HEK293 (cell line): ENCODE data around the gene MSLN.

Source experiments
- ATF2 ChIP-seq: fragments of 450-650 bp; formaldehyde crosslinking; IDR thresholded peaks from 2 replicates; pipeline ENCODE4 v1.5.1; 2016; ENCODE audit warnings: missing biosample characterization, missing genetic modification characterization, low read depth
- GLIS1 ChIP-seq: fragments of 450-650 bp; formaldehyde crosslinking; IDR thresholded peaks from 2 replicates; pipeline ENCODE4 v1.5.1; 2016; ENCODE audit warnings: missing biosample characterization, missing genetic modification characterization
- GLIS2 ChIP-seq: fragments of 450-650 bp; formaldehyde crosslinking; IDR thresholded peaks from 2 replicates; pipeline ENCODE4 v1.5.1; 2016; ENCODE audit warnings: missing biosample characterization, missing genetic modification characterization
- KLF8 ChIP-seq: fragments of 450-650 bp; formaldehyde crosslinking; IDR thresholded peaks from 2 replicates; pipeline ENCODE4 v1.5.1; 2016; ENCODE audit warnings: missing biosample characterization, missing genetic modification characterization
- PBX3 ChIP-seq: sonication (generic); formaldehyde crosslinking; IDR thresholded peaks from 2 replicates; pipeline ENCODE4 v1.8.1; 2022; ENCODE audit warnings: mild to moderate bottlenecking, moderate library complexity, missing genetic modification reagents
- PRDM4 ChIP-seq: fragments of 450-650 bp; formaldehyde crosslinking; IDR thresholded peaks from 2 replicates; pipeline ENCODE4 v1.5.1; 2017; ENCODE audit warnings: missing biosample characterization, missing genetic modification characterization
- RBAK ChIP-seq: fragments of 450-650 bp; formaldehyde crosslinking; IDR thresholded peaks from 2 replicates; pipeline ENCODE4 v1.5.1; 2016; ENCODE audit warnings: missing biosample characterization, missing genetic modification characterization
- REPIN1 ChIP-seq: fragments of 450-650 bp; formaldehyde crosslinking; IDR thresholded peaks from 2 replicates; pipeline ENCODE4 v1.5.1; 2017; ENCODE audit warnings: missing biosample characterization, missing genetic modification characterization, low read depth
- SP3 ChIP-seq: fragments of 450-650 bp; formaldehyde crosslinking; IDR thresholded peaks from 2 replicates; pipeline ENCODE4 v1.5.1; 2016; ENCODE audit warnings: missing biosample characterization, missing genetic modification characterization
- YY1 ChIP-seq: fragments of 450-650 bp; formaldehyde crosslinking; IDR thresholded peaks from 2 replicates; pipeline ENCODE4 v1.5.1; 2018; ENCODE audit warnings: missing biosample characterization, missing genetic modification characterization
- ZBTB1 ChIP-seq: fragments of 450-650 bp; formaldehyde crosslinking; IDR thresholded peaks from 2 replicates; pipeline ENCODE4 v1.5.1; 2016; ENCODE audit warnings: missing biosample characterization, missing genetic modification characterization
- ZBTB8A ChIP-seq: fragments of 450-650 bp; formaldehyde crosslinking; IDR thresholded peaks from 2 replicates; pipeline ENCODE4 v1.5.1; 2016; ENCODE audit warnings: missing biosample characterization, missing genetic modification characterization
- ZIC2 ChIP-seq: fragments of 450-650 bp; formaldehyde crosslinking; IDR thresholded peaks from 2 replicates; pipeline ENCODE4 v1.5.1; 2016; ENCODE audit warnings: missing biosample characterization, missing genetic modification characterization
- ZNF114 ChIP-seq: fragments of 450-650 bp; formaldehyde crosslinking; IDR thresholded peaks from 2 replicates; pipeline ENCODE4 v1.5.0; 2017; ENCODE audit warnings: missing biosample characterization, missing genetic modification characterization
- ZNF133 ChIP-seq: fragments of 450-650 bp; formaldehyde crosslinking; IDR thresholded peaks from 2 replicates; pipeline ENCODE4 v1.5.1; 2016; ENCODE audit warnings: missing biosample characterization, missing genetic modification characterization
- ZNF138 ChIP-seq: fragments of 450-650 bp; formaldehyde crosslinking; IDR thresholded peaks from 2 replicates; pipeline ENCODE4 v1.5.1; 2016; ENCODE audit warnings: missing biosample characterization, missing genetic modification characterization, borderline replicate concordance
- ZNF202 ChIP-seq: fragments of 450-650 bp; formaldehyde crosslinking; IDR thresholded peaks from 2 replicates; pipeline ENCODE4 v1.5.1; 2016; ENCODE audit warnings: missing biosample characterization, missing genetic modification characterization, borderline replicate concordance
- ZNF214 ChIP-seq: fragments of 450-650 bp; formaldehyde crosslinking; IDR thresholded peaks from 2 replicates; pipeline ENCODE4 v1.5.1; 2017; ENCODE audit warnings: missing biosample characterization, mild to moderate bottlenecking, missing genetic modification characterization, borderline replicate concordance
- ZNF292 ChIP-seq: fragments of 450-650 bp; formaldehyde crosslinking; IDR thresholded peaks from 2 replicates; pipeline ENCODE4 v1.5.1; 2016; ENCODE audit warnings: low read depth, missing biosample characterization, missing genetic modification characterization, borderline replicate concordance
- ZNF449 ChIP-seq: fragments of 450-650 bp; formaldehyde crosslinking; IDR thresholded peaks from 2 replicates; pipeline ENCODE4 v1.5.1; 2017; ENCODE audit warnings: missing biosample characterization, mild to moderate bottlenecking, missing genetic modification characterization, moderate library complexity
- ZNF501 ChIP-seq: fragments of 450-650 bp; formaldehyde crosslinking; IDR thresholded peaks from 2 replicates; pipeline ENCODE4 v1.5.1; 2016; ENCODE audit warnings: missing biosample characterization, missing genetic modification characterization
- ZNF521 ChIP-seq: fragments of 450-650 bp; formaldehyde crosslinking; IDR thresholded peaks from 2 replicates; pipeline ENCODE4 v1.5.1; 2017; ENCODE audit warnings: missing biosample characterization, mild to moderate bottlenecking, missing genetic modification characterization
- ZNF529 ChIP-seq: fragments of 450-650 bp; formaldehyde crosslinking; IDR thresholded peaks from 2 replicates; pipeline ENCODE4 v1.5.1; 2017; ENCODE audit warnings: missing genetic modification characterization, missing biosample characterization; ENCODE audit not compliant: insufficient replicate concordance
- ZNF560 ChIP-seq: fragments of 450-650 bp; formaldehyde crosslinking; IDR thresholded peaks from 2 replicates; pipeline ENCODE4 v1.5.1; 2017; ENCODE audit warnings: missing biosample characterization, missing genetic modification characterization, borderline replicate concordance
- ZNF571 ChIP-seq: fragments of 450-650 bp; formaldehyde crosslinking; IDR thresholded peaks from 2 replicates; pipeline ENCODE4 v1.5.0; 2017; ENCODE audit warnings: missing biosample characterization, missing genetic modification characterization
- ZNF585B ChIP-seq: fragments of 450-650 bp; formaldehyde crosslinking; IDR thresholded peaks from 2 replicates; pipeline ENCODE4 v1.5.1; 2016; ENCODE audit warnings: missing biosample characterization, missing genetic modification characterization
- ZNF626 ChIP-seq: fragments of 450-650 bp; sonication (Bioruptor Pico); formaldehyde crosslinking; IDR thresholded peaks from 2 replicates; pipeline ENCODE4 v1.5.1; 2018; ENCODE audit warnings: missing biosample characterization, missing genetic modification characterization, inconsistent platforms
- ZNF645 ChIP-seq: fragments of 450-650 bp; formaldehyde crosslinking; IDR thresholded peaks from 2 replicates; pipeline ENCODE4; 2016; ENCODE audit warnings: missing biosample characterization, missing genetic modification characterization
- ZNF837 ChIP-seq: fragments of 450-650 bp; formaldehyde crosslinking; IDR thresholded peaks from 2 replicates; pipeline ENCODE4 v1.5.1; 2016; ENCODE audit warnings: missing biosample characterization, missing genetic modification characterization
- ZSCAN4 ChIP-seq: fragments of 450-650 bp; formaldehyde crosslinking; IDR thresholded peaks from 2 replicates; pipeline ENCODE4 v1.5.1; 2017; ENCODE audit warnings: missing biosample characterization, missing genetic modification characterization

MSLN gene

GRCh38 chr16:714558-715476 is 45.7 kb upstream of the MSLN start, which contains the start of gene METRN (continued):
- TF ChIP-seq ZIC2 (tag by site-specific recombination) (peak; percentile 41; the same call in 1 of the 2 replicates), ZNF202 (tag by site-specific recombination) (no peak), KLF8 (tag by site-specific recombination) (no peak; the same call in 1 of the 2 replicates), ZNF138 (tag by site-specific recombination) (no peak), ZNF529 (no peak), ZNF560 (tag by site-specific recombination) (no peak), ZNF571 (tag by site-specific recombination) (no peak), REPIN1 (tag by site-specific recombination) (no peak), SP3 (tag by site-specific recombination) (peak; percentile 59; the same call in 1 of the 2 replicates), ZSCAN4 (tag by site-specific recombination) (no peak), GLIS2 (tag by site-specific recombination) (peak; percentile 42), ZNF449 (peak; percentile 20; the same call in 1 of the 2 replicates), ZNF214 (tag by site-specific recombination) (no peak), ATF2 (no peak), ZNF501 (tag by site-specific recombination) (no peak), ZNF521 (tag by site-specific recombination) (no peak), PRDM4 (tag by site-specific recombination) (no peak), ZNF626 (tag by site-specific recombination) (no peak), PBX3 (no peak), ZBTB8A (peak; percentile 28), ZNF645 (tag by site-specific recombination) (no peak), ZNF585B (tag by site-specific recombination) (no peak), ZNF133 (tag by site-specific recombination) (no peak), ZNF837 (tag by site-specific recombination) (no peak), GLIS1 (tag by site-specific recombination) (no peak), ZNF292 (no peak), RBAK (tag by site-specific recombination) (no peak), ZBTB1 (no peak), ZNF114 (tag by site-specific recombination) (no peak), YY1 (tag by site-specific recombination) (no peak)
